ENCODE results near the gene LRRC36.

GRCh38 chr16:67364600-67365235 is 38.1 kb downstream of the LRRC36 start:
- TF ChIP-seq, protein P1, sequence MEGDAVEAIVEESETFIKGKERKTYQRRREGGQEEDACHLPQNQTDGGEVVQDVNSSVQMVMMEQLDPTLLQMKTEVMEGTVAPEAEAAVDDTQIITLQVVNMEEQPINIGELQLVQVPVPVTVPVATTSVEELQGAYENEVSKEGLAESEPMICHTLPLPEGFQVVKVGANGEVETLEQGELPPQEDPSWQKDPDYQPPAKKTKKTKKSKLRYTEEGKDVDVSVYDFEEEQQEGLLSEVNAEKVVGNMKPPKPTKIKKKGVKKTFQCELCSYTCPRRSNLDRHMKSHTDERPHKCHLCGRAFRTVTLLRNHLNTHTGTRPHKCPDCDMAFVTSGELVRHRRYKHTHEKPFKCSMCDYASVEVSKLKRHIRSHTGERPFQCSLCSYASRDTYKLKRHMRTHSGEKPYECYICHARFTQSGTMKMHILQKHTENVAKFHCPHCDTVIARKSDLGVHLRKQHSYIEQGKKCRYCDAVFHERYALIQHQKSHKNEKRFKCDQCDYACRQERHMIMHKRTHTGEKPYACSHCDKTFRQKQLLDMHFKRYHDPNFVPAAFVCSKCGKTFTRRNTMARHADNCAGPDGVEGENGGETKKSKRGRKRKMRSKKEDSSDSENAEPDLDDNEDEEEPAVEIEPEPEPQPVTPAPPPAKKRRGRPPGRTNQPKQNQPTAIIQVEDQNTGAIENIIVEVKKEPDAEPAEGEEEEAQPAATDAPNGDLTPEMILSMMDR (conservative IDR thresholded peaks at IDR 0.05; ENCODE audit: low read depth in 2 of 2), result no peak
- TF ChIP-seq ZNF114 (CRISPR knock-in tag; IDR thresholded peaks at IDR 0.05), result no peak
- TF ChIP-seq EZH2 (IDR thresholded peaks at IDR 0.05; ENCODE audit: low read depth, unreplicated experiment), result no peak
- TF ChIP-seq REST (IDR thresholded peaks at IDR 0.05; ENCODE audit: unreplicated experiment), result no peak
- no peak for TF ChIP-seq ZNF331 (CRISPR knock-in tag; IDR thresholded peaks at IDR 0.05; ENCODE audit: low read depth)
- no peak for TF ChIP-seq EZH2phosphoT487 (IDR thresholded peaks at IDR 0.05; ENCODE audit: unreplicated experiment)
- no peak for TF ChIP-seq NANOG (IDR thresholded peaks at IDR 0.05; ENCODE audit: borderline replicate concordance)
